HG02798 (cell line): Measurements from ENCODE around the gene CYP2A6.
"Not testable (repeated sequence)": the region's sequence is repeated elsewhere in the genome, so short reads cannot be mapped to it uniquely, and the experiment has no call there.

ENCODE experiments used
- ATAC-seq: cut with Tn5 transposase; IDR thresholded peaks from one replicate; pipeline ENCODE4 v1.9.1; 2021; ENCODE audit warnings: mild to moderate bottlenecking; ENCODE audit not compliant: unreplicated experiment, poor library complexity

The CYP2A6 gene

GRCh38 chr19:40850277-40850676, at the start of gene CYP2A6:
TSS of gene CYP2A6 (minus strand) at chr19:40850447. CDS start at chr19:40850426, 21 bp downstream.
- not testable (repeated sequence) for ATAC-seq

GRCh38 chr19:40899964-40900363, 49.7 kb upstream of the CYP2A6 start:
- not testable (repeated sequence) for ATAC-seq

GRCh38 chr19:40896843-40897789, 46.9 kb upstream of the CYP2A6 start:
- not testable (repeated sequence) for ATAC-seq

- ATAC-seq, result no peak
Measured at GRCh38 chr19:40896418-40896796, 46.2 kb upstream of the CYP2A6 start.

GRCh38 chr19:40893112-40893511, 42.9 kb upstream of the CYP2A6 start:
- ATAC-seq, result no peak

GRCh38 chr19:40889366-40889765, 39.1 kb upstream of the CYP2A6 start:
- no peak for ATAC-seq

- no peak for ATAC-seq
Measured at GRCh38 chr19:40888191-40888590, 37.9 kb upstream of the CYP2A6 start.

- ATAC-seq, result not testable (repeated sequence)
Measured at GRCh38 chr19:40884187-40884931, 34.1 kb upstream of the CYP2A6 start.

GRCh38 chr19:40882062-40882461, 31.8 kb upstream of the CYP2A6 start, which contains the start of gene CYP2A7:
TSS of gene CYP2A7 (minus strand) at chr19:40882231. CDS start at chr19:40882210, 21 bp downstream.
- not testable (repeated sequence) for ATAC-seq

- not testable (repeated sequence) for ATAC-seq
Measured at GRCh38 chr19:40879349-40879748, 29.1 kb upstream of the CYP2A6 start.

- ATAC-seq, result not testable (repeated sequence)
Measured at GRCh38 chr19:40875526-40875951, 25.3 kb upstream of the CYP2A6 start.

- ATAC-seq, result not testable (repeated sequence)
Measured at GRCh38 chr19:40874874-40875273, 24.6 kb upstream of the CYP2A6 start.

- ATAC-seq, result not testable (repeated sequence)
Measured at GRCh38 chr19:40873873-40874272, 23.6 kb upstream of the CYP2A6 start.

GRCh38 chr19:40872209-40872608, 22.0 kb upstream of the CYP2A6 start:
- no peak for ATAC-seq

- ATAC-seq, result no peak
Measured at GRCh38 chr19:40867701-40868100, 17.5 kb upstream of the CYP2A6 start.

- not testable (repeated sequence) for ATAC-seq
Measured at GRCh38 chr19:40864739-40865496, 14.7 kb upstream of the CYP2A6 start.

- no peak for ATAC-seq
Measured at GRCh38 chr19:40862785-40863184, 12.5 kb upstream of the CYP2A6 start.

GRCh38 chr19:40862333-40862732, 12.1 kb upstream of the CYP2A6 start:
- no peak for ATAC-seq

- no peak for ATAC-seq
Measured at GRCh38 chr19:40858109-40858508, 7.9 kb upstream of the CYP2A6 start.

GRCh38 chr19:40852467-40853152, 2.4 kb upstream of the CYP2A6 start:
- ATAC-seq, result not testable (repeated sequence)
